Breast epithelium (tissue), 3 donors: ENCODE measurements around the gene NAMPT.

Source experiments
- CTCF ChIP-seq, 3 donors: fragments of 450-650 bp; IDR thresholded peaks; one replicate each; pipeline ENCODE4 v1.5.1; 2016 to 2017; ENCODE audit warnings: antibody characterized with exemption in 3 of 3, mild to moderate bottlenecking in 3 of 3, moderate library complexity in 3 of 3
- POLR2A ChIP-seq: fragments of 450-650 bp; IDR thresholded peaks from one replicate; pipeline ENCODE4 v1.6.1; 2016; ENCODE audit warnings: antibody characterized with exemption, mild to moderate bottlenecking, moderate library complexity

GRCh38 chr7:106282390-106282789, 2.4 kb downstream of the NAMPT start:
- no peak for TF ChIP-seq POLR2A
- no peak for TF ChIP-seq CTCF (IDR thresholded peaks at IDR 0.05)
